ENCODE results near the gene USP5. TPM values are rescaled to one million over a fixed set of nuclear protein-coding genes. Genes with fewer than 3 reads are reported as not detected.

The USP5 gene
- polyA plus RNA-seq, 3 donors, result 28.0 to 32.4 (median 29.9) TPM

- Histone ChIP-seq H4K20me1 (ENCODE audit: insufficient read depth, low read length) (peaks cover 29% of the 10 kb centered on the region), H3K27ac (ENCODE audit: low read depth in 1 of 2, low read length in 2 of 2) (no peak overlapping the region), H3K9ac (ENCODE audit: insufficient read depth, low read length, poor library complexity, severe bottlenecking) (no peak overlapping the region), H3K4me3 (replicated peaks in 1 of 3; ENCODE audit: low read depth in 2 of 3, low read length in 3 of 3) (no peak overlapping the region), H3K27me3 (ENCODE audit: control insufficient read depth in 2 of 2, insufficient read depth in 2 of 2, low read length in 2 of 2) (peaks cover 12 to 44% of the 10 kb centered on the region in 2 donors), H2AFZ (ENCODE audit: insufficient read depth, low read depth, low read length, poor library complexity, severe bottlenecking) (no peak overlapping the region), H3K4me2 (replicated peaks; ENCODE audit: extremely low read depth, low read length, poor library complexity, severe bottlenecking) (no peak overlapping the region), H3K4me1 (ENCODE audit: control insufficient read depth in 1 of 2, insufficient read depth in 2 of 2, low read length in 2 of 2) (peaks cover 35 to 62% of the 10 kb centered on the region in 2 donors), H3K79me2 (ENCODE audit: insufficient read depth, low read length) (peaks cover 5% of the 10 kb centered on the region), H3K36me3 (replicated peaks in 1 of 2; ENCODE audit: control insufficient read depth in 1 of 2, insufficient read depth in 2 of 2, low read length in 2 of 2) (peaks cover 3% of the 10 kb centered on the region in 2 donors), H3K9me3 (replicated peaks in 1 of 2; ENCODE audit: control insufficient read depth in 1 of 2, insufficient read depth in 1 of 2, low read length in 2 of 2) (peaks cover 0 to 6% of the 10 kb centered on the region in 2 donors)
- Mint-ChIP-seq H3K4me1 (peaks cover 54% of the 10 kb centered on the region), H3K27ac (peak overlapping the region in 1 of 7 donors; percentile 38), H3K27me3 (ENCODE audit: low read depth in 3 of 3) (peaks cover 40 to 57% (median 41%) of the 10 kb centered on the region in 3 donors), H3K4me3 (peak overlapping the region in 1 of 2 donors; percentile 54), H3K9me3 (peaks cover 0 to 12% (median 8%) of the 10 kb centered on the region in 7 donors), H3K36me3 (peaks cover 24 to 30% of the 10 kb centered on the region in 2 donors)
- intact Hi-C loops (cut with micrococcal nuclease), result loop anchor here (1.0 to 5.0 kb wide), 6 partner anchors 33 to 208 kb away; no protein-coding TSS in a partner anchor
- WGBS (ENCODE audit: insufficient coverage), result 69% methylated on average over 9 of the region's 12 CpGs
- no peak for TF ChIP-seq CTCF (IDR thresholded peaks at IDR 0.05)
- DNase-seq, result no peak
Measured at GRCh38 chr12:6824901-6825381, 27.0 kb upstream of the USP5 start.

- H3K27me3 ChIP-seq (ENCODE audit: control insufficient read depth in 2 of 2, insufficient read depth in 2 of 2, low read length in 2 of 2), result peaks cover 12 to 50% of the 10 kb centered on the region in 2 donors
- H3K9me3 ChIP-seq (replicated peaks in 1 of 2; ENCODE audit: control insufficient read depth in 1 of 2, insufficient read depth in 1 of 2, low read length in 2 of 2), result peaks cover 0 to 6% of the 10 kb centered on the region in 2 donors
- WGBS (ENCODE audit: insufficient coverage), result 23% methylated on average over 9 of the region's 19 CpGs
- H3K4me3 ChIP-seq (replicated peaks in 1 of 3; ENCODE audit: low read depth in 2 of 3, low read length in 3 of 3), result no peak overlapping the region
- peaks cover 5% of the 10 kb centered on the region for H3K79me2 ChIP-seq (ENCODE audit: insufficient read depth, low read length)
- Mint-ChIP-seq H3K27ac (peak overlapping the region in 1 of 7 donors; percentile 43), H3K9me3 (peaks cover 0 to 12% (median 8%) of the 10 kb centered on the region in 7 donors), H3K4me3 (peak overlapping the region; percentile 51 to 84), H3K4me1 (peaks cover 49% of the 10 kb centered on the region), H3K36me3 (peaks cover 18 to 26% of the 10 kb centered on the region in 2 donors), H3K27me3 (ENCODE audit: low read depth in 3 of 3) (peaks cover 46 to 63% (median 46%) of the 10 kb centered on the region in 3 donors)
- H3K9ac ChIP-seq (ENCODE audit: insufficient read depth, low read length, poor library complexity, severe bottlenecking), result no peak overlapping the region
- H3K36me3 ChIP-seq (replicated peaks in 1 of 2; ENCODE audit: control insufficient read depth in 1 of 2, insufficient read depth in 2 of 2, low read length in 2 of 2), result no peaks in the 10 kb centered on the region
- intact Hi-C loops (cut with micrococcal nuclease), result loop anchor here (1.0 to 5.0 kb wide), 5 partner anchors 33 to 203 kb away; no protein-coding TSS in a partner anchor
- peak; percentile 95 for TF ChIP-seq CTCF (IDR thresholded peaks at IDR 0.05)
- H2AFZ ChIP-seq (ENCODE audit: insufficient read depth, low read depth, low read length, poor library complexity, severe bottlenecking), result no peak overlapping the region
- H3K4me2 ChIP-seq (replicated peaks; ENCODE audit: extremely low read depth, low read length, poor library complexity, severe bottlenecking), result peak overlapping the region; percentile 8
- peak; percentile 82 for DNase-seq
- H4K20me1 ChIP-seq (ENCODE audit: insufficient read depth, low read length), result peaks cover 29% of the 10 kb centered on the region
- H3K4me1 ChIP-seq (ENCODE audit: control insufficient read depth in 1 of 2, insufficient read depth in 2 of 2, low read length in 2 of 2), result peaks cover 30 to 56% of the 10 kb centered on the region in 2 donors
- no peak overlapping the region for H3K27ac ChIP-seq (ENCODE audit: low read depth in 1 of 2, low read length in 2 of 2)
Measured at GRCh38 chr12:6825398-6826124, 26.4 kb upstream of the USP5 start.

Data from CD14-positive monocyte (primary cell).